ENCODE results near the gene THRSP. TPM values are rescaled to one million over a fixed set of nuclear protein-coding genes. Genes with fewer than 3 reads are reported as not detected.

The THRSP gene
- total RNA-seq, 4 donors from 2014 or later, result 17.9 to 129 (median 47.3) TPM

- Histone ChIP-seq H3K9me3 (no peaks in the 10 kb centered on the region), H3K27me3 (no peaks in the 10 kb centered on the region), H3K4me3 (no peak overlapping the region), H3K4me1 (peaks cover 5% of the 10 kb centered on the region), H3K36me3 (no peaks in the 10 kb centered on the region), H3K27ac (peak overlapping the region; percentile 52)
- TF ChIP-seq POLR2A (IDR thresholded peaks at IDR 0.05) (no peak), EP300 (IDR thresholded peaks at IDR 0.05) (no peak), POLR2AphosphoS5 (IDR thresholded peaks at IDR 0.05) (no peak)
- TF ChIP-seq, protein P1, sequence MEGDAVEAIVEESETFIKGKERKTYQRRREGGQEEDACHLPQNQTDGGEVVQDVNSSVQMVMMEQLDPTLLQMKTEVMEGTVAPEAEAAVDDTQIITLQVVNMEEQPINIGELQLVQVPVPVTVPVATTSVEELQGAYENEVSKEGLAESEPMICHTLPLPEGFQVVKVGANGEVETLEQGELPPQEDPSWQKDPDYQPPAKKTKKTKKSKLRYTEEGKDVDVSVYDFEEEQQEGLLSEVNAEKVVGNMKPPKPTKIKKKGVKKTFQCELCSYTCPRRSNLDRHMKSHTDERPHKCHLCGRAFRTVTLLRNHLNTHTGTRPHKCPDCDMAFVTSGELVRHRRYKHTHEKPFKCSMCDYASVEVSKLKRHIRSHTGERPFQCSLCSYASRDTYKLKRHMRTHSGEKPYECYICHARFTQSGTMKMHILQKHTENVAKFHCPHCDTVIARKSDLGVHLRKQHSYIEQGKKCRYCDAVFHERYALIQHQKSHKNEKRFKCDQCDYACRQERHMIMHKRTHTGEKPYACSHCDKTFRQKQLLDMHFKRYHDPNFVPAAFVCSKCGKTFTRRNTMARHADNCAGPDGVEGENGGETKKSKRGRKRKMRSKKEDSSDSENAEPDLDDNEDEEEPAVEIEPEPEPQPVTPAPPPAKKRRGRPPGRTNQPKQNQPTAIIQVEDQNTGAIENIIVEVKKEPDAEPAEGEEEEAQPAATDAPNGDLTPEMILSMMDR (IDR thresholded peaks at IDR 0.05), result no peak
- DNase-seq (ENCODE audit: low spot score in 2 of 2), result no peak
- 70% methylated on average over 4 of the region's 4 CpGs for WGBS
These were observed 2.4 kb upstream of the THRSP start for GRCh38 chr11:78061088-78061920.

DNA sequence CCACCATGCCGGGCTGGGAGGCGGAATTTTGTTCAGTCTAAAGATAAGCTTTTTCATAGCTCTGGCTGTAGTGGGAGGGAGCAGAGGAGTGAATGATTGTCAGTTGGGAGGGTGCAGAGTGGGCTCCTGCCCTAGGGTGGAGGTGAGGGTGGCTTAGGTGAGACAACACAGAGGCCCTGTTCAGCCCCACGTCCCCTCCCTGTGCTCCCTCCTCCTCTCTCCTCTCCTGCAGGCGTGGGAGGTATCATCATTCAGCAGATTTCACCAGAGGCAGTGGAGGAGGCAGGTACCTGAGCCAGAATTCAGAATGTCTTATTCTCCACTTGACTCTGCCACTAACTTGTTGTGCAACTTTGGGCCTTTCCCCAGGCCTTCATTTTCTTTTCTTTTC, 1.7 kb upstream of the THRSP start:
- no peak for DNase-seq (ENCODE audit: low spot score in 2 of 2)

DNA sequence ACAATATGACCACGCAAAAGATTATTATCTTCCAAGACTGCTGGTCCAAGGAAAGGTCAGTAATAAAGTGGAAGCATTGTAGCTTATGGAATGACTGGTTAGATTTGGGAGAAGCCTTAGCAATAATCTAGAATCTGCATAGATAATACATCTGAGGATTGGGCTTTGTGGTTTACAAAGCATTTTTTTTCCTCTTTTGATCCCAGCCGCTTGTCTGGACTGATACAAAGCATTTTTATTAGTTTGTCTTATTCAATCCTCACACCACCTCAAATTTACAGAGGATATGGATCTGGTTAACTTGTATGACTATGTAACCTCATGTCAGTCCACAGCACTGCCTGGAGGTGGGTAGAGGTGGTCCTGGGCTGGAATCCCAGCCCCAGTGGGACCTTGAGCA, 990 bp upstream of the THRSP start:
- Histone ChIP-seq H3K4me3 (no peak overlapping the region), H3K27ac (no peak overlapping the region), H3K4me1 (peaks cover 5% of the 10 kb centered on the region), H3K27me3 (no peaks in the 10 kb centered on the region), H3K9me3 (no peaks in the 10 kb centered on the region), H3K36me3 (peaks cover 5% of the 10 kb centered on the region)
- no peak for DNase-seq (ENCODE audit: low spot score in 2 of 2)
- TF ChIP-seq, protein P1 (IDR thresholded peaks at IDR 0.05), result no peak
- no peak for TF ChIP-seq POLR2A (IDR thresholded peaks at IDR 0.05)
- no peak for TF ChIP-seq EP300 (IDR thresholded peaks at IDR 0.05)
- WGBS, result 79% methylated on average over 2 of the region's 2 CpGs

More for the DNA sequence above, 1.7 kb upstream of the THRSP start:
- Histone ChIP-seq H3K27me3 (no peaks in the 10 kb centered on the region), H3K4me1 (peaks cover 5% of the 10 kb centered on the region), H3K27ac (peak overlapping the region; percentile 52), H3K36me3 (no peaks in the 10 kb centered on the region), H3K4me3 (no peak overlapping the region), H3K9me3 (no peaks in the 10 kb centered on the region)
- WGBS, result 52% methylated on average over 4 of the region's 4 CpGs
- TF ChIP-seq, protein P1 (IDR thresholded peaks at IDR 0.05), result no peak

DNA sequence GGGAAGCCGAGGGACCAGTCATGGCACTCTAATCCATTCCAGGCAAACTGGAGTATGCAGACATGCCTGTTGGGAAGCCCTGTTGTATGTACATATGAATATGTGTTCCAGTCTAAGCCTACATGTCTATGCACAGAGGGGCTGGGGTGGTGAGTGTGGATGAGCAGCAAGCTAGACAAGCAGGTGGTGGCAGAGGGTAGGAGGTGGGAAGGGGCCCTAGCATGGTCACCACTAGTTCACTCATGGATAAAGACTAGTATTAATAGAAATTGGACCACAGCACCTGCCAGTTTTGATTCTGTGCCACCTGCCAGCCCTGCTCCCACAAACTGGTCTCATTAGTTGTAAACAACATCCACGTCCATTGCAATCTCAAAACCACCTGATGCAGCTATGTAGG, 1.5 kb downstream of the THRSP start:
- 89% methylated on average over 2 of the region's 2 CpGs for WGBS
- peaks cover 5% of the 10 kb centered on the region for H3K4me1 ChIP-seq

DNA sequence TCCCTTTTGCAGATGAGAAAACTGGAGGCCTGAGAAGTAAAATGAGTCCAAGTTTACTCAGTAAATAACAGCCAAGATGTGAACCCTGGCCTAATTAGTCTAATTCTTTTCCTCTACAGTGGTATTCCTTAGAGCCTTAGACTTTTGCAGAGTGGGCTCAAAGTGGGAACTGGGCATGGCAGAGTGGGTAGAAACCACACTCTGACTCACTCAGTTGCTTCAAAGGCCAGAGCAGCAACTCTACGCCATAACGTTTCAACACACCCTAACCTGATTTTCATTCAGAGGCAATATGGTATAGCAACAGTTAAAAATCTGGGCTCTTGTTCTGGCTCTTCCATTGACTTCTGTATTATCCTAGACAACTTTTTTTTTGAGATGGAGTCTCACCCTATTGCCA, 2.8 kb downstream of the THRSP start:
- H3K9me3 ChIP-seq, result no peaks in the 10 kb centered on the region
- TF ChIP-seq, protein P1 (IDR thresholded peaks at IDR 0.05), result no peak
- TF ChIP-seq POLR2A (IDR thresholded peaks at IDR 0.05) (no peak), POLR2AphosphoS5 (IDR thresholded peaks at IDR 0.05) (no peak), EP300 (IDR thresholded peaks at IDR 0.05) (no peak)
- no peak for DNase-seq (ENCODE audit: low spot score in 2 of 2)
- no peaks in the 10 kb centered on the region for H3K27me3 ChIP-seq
- H3K36me3 ChIP-seq, result peaks cover 39% of the 10 kb centered on the region
- H3K4me1 ChIP-seq, result peaks cover 3% of the 10 kb centered on the region
- H3K27ac ChIP-seq, result no peak overlapping the region
- WGBS, result 70% methylated on average over 2 of the region's 2 CpGs
- no peak overlapping the region for H3K4me3 ChIP-seq

More for the DNA sequence above, 1.5 kb downstream of the THRSP start:
- DNase-seq (ENCODE audit: low spot score in 2 of 2), result no peak
- H3K27ac ChIP-seq, result no peak overlapping the region
- H3K9me3 ChIP-seq, result no peaks in the 10 kb centered on the region
- peaks cover 27% of the 10 kb centered on the region for H3K36me3 ChIP-seq
- no peak overlapping the region for H3K4me3 ChIP-seq
- no peaks in the 10 kb centered on the region for H3K27me3 ChIP-seq
- TF ChIP-seq EP300 (IDR thresholded peaks at IDR 0.05) (no peak), POLR2AphosphoS5 (IDR thresholded peaks at IDR 0.05) (no peak), POLR2A (IDR thresholded peaks at IDR 0.05) (no peak)
- TF ChIP-seq, protein P1 (IDR thresholded peaks at IDR 0.05), result no peak

Measured in suprapubic skin (tissue), 4 donors.